HUDEP-2 (cell line): Measurements from ENCODE around the gene B3GALT4.
"Not testable (repeated sequence)": the region's sequence is repeated elsewhere in the genome, so short reads cannot be mapped to it uniquely, and the experiment has no call there.

ENCODE experiments used
- DNase-seq, 76 experiments: peaks; one replicate each; lab custom pipeline; 2025; ENCODE audit not compliant: unreplicated experiment in 76 of 76; lab: John Stamatoyannopoulos, UW

The B3GALT4 gene, protein sequence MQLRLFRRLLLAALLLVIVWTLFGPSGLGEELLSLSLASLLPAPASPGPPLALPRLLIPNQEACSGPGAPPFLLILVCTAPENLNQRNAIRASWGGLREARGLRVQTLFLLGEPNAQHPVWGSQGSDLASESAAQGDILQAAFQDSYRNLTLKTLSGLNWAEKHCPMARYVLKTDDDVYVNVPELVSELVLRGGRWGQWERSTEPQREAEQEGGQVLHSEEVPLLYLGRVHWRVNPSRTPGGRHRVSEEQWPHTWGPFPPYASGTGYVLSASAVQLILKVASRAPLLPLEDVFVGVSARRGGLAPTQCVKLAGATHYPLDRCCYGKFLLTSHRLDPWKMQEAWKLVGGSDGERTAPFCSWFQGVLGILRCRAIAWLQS

DNA sequence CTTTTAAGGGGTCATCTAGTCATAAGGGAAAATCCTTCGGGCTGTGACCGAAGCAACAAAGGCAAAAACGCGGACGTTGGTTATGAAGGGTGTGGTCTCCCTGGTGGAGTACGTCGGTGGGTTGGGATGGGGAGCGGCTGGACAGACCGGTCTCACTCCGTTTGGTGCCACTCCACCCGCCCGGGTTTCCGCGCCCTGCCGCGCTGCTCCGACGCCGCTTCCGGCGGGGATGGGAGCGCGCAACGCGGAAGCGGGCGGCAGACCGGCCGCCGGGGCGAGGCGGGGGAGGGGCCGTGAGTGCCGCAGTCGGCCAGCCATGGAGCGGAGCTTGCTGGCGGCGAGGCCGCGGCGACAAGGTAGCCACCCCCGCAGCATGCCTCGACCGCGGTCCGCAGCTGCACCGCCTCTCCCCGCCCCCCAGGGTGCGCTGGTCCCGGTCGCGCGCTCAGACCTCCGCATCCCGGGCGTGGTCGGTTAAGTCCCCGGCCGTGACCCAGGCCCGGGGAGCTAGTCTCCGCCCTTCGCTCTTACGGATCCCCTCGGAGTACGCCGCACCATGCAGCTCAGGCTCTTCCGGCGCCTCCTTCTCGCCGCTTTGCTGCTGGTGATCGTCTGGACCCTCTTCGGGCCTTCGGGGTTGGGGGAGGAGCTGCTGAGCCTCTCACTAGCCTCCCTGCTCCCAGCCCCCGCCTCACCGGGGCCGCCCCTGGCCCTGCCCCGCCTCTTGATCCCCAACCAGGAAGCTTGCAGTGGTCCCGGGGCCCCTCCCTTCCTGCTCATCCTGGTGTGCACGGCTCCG lies at the start of gene B3GALT4:
TSS of gene B3GALT4 (plus strand) at position 260 of the 799 bp plus-strand sequence. CDS start at position 557, 297 bp downstream.
- peak in 73 of 76 experiments; percentile 34 to 96 (median 78) for DNase-seq

DNA sequence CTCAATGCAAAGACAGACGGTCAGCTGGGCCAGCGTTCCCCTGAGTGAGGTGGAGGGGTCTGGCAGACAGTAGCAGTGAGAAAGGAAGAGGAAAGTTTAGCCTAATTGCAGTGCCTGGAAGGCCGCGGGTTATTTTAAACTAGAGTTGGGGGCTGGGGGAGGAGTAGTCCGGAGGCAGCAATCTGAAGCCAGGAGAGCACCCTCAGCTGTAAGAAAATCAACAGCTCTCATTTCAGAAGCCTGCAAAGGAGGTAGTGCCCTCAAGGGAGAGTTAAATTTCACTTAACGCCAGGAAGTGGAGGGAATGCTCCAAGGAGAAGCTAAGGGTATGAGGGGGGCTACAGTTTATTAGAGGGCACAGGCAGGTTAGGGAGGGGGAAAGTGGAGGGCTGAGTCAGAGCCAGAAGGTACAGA lies 41.7 kb upstream of the B3GALT4 start:
- DNase-seq, result no peak

DNA sequence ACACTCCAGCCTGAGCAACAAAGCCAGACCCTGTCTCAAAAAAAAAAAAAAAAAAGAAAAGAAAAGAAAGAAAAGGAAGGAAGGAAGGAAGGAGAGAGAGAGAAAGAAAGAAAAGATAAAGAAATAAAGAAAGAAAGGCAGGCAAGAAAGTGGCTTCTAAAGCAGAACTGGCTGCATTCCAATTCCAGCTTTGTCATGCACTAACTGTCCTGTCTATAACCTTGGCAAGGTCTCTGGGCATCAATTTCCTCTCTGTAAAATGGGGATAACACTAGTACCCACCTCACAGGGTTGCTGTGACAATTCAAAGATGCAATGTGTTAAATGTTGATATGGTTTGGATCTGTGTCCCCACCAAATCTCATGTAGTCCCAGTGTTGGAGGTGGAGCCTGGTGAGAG lies 40.6 kb upstream of the B3GALT4 start:
- DNase-seq, result no peak

DNA sequence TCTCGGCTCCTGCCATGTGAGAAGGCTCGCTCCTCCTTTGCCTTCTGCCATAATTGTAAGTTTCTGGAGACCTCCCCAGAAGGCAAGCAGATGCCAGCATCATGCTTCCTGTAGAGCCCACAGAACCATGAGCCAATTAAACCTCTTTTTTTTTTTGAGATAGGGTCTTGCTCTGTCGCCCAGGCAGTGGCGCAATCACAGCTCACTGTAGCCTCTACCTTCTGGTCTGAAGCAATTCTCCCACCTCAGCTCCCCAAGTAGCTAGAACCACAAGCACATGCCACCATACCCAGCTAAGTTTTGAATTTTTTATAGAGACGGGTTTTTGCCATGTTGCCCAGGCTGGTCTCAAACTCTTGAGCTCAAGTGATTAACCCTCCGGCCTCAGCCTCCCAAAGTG lies 40.1 kb upstream of the B3GALT4 start:
- no peak for DNase-seq

DNA sequence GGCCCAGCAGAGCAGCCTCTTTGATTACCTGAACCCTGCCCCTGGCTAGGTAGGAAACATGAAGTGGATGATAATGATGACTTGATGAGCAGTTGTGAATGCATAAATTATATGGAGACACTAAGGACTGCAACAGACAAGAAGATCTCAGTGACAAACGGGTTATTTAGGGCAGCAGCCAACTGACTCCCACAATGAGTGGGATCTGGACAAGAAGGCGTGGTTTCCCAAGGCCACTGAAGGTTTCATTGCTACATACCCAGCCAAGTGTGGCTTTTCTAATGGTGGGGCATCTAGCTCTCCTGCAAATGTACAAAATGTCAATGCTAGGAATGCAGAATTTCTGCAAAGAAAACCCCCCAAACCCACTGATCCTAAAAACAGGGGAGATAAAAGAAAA lies 39.2 kb upstream of the B3GALT4 start:
- DNase-seq, result no peak

DNA sequence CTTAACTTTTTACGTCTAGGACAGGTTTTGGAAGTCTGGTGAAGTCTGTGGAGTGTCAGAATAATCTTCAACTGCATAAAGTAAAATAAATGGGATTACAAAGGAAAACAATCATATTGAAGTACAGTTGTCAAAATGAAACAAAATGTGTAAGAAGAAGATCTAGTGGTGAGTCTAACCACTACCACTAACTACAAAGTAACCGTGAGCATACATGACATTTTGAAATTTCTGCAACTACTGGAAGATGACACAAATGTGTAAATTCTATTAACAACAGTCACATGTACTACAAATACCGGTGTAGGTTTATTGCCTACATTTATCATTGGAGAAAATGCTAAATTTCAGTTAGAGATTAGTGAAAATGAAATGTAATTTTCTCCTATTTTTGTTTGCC lies 35.0 kb upstream of the B3GALT4 start:
- DNase-seq, result no peak

DNA sequence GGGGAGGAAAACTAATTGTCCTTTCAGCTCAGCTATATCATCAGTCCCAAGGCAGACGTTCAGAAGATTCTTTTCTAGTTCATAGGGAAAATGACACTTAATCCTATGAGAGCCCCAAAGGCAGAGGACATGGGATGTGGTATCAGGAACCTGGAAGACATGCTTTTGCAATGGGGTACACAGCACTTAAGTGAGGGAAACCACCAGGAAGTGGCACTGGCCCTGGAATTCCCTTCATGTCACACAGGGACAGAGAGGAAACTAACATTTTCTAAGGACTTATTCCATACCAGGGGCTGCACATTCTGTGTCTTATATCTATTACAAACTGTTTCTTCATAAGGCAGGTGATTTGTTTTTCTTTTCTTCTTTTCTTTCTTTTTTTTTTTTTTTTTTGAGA lies 33.4 kb upstream of the B3GALT4 start:
- DNase-seq, result no peak

DNA sequence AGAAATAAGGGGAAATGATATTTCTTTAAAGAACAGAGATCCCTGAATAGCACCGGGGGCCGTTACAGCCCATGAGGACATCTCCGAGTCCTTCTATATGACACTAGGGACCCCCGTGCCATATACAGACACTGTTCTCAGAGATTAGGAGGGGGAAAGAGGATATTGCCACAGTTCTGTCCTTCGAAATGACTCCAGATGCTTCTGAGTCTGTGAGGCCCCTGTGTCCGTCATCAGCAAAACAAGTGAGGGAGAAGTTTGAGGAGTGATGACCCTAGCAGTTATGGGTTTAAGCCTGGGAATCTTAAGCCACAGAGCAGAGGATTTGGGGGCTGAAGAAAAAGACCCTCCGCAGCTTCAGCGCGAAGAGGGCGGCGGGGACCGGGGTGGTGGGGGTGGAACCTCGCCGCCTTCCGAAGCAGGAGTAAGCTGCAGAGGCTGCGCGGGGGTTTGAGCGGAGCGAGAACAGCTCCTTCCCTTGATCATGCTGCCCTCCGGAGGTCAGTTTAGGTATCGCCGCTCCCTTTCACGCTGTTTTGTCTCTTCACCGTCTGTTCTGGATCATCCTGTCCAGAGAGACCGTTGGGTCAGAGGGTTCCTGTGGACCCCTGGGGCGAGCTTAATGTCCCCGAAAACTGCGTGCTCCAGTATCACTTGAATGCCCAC lies 28.8 kb upstream of the B3GALT4 start:
- peak in 74 of 76 experiments; percentile 14 to 94 (median 83) for DNase-seq

DNA sequence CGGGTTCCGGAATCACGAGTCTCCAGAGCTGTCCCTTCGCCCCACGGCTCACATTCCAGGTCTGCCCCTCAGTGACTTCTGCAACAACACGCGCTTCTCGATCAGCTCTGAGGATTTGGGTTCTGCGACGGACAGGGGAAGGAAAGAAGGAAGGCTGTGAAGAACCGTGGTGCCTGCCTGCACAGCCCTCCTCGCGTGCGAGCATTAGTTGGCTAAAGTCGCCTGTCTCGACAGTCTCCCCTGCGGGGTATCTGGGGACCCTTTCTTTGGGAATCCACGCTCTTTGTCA lies 28.3 kb upstream of the B3GALT4 start:
- peak in 14 of 76 experiments; percentile 36 to 68 (median 56) for DNase-seq

DNA sequence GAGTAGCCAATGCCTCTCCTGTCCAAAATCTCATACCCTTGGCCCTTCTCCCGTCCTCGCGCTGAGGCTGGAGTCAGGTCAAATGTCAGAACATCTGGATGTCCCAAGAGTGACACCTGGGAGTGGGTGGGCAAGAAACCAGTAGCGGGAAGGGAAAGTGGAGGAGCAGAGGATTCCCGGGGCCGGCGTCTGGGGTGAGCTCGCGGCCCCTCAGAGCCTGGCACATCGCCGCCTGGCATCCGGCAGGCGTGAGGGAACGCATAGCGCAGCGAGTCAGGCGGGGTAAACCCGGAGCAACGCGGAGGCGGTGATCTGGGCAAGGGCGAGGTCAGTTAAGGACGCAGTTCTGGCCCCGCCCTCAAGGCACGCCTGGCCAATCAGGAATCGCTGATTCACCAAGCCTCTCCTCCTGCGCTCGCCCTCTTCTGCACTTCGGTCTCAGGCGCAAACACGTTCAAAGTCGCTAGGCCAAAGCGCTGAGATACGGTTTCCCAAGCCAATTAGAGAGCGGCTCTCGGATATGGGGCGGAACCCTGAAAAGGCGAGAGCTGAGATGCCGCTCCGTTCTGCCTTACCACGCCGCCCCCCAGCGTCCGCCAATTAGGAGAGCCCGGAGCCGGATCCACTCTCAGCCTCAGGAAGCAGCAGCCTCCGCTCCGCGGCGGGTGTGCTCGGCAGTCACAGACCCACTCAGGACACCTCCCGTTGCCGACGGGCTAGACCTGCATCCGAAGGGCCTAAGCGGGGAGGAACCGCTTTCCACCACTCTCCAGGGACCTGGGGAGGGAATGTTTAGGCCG lies 27.8 kb upstream of the B3GALT4 start:
- peak; percentile 66 to 100 (median 99) for DNase-seq

DNA sequence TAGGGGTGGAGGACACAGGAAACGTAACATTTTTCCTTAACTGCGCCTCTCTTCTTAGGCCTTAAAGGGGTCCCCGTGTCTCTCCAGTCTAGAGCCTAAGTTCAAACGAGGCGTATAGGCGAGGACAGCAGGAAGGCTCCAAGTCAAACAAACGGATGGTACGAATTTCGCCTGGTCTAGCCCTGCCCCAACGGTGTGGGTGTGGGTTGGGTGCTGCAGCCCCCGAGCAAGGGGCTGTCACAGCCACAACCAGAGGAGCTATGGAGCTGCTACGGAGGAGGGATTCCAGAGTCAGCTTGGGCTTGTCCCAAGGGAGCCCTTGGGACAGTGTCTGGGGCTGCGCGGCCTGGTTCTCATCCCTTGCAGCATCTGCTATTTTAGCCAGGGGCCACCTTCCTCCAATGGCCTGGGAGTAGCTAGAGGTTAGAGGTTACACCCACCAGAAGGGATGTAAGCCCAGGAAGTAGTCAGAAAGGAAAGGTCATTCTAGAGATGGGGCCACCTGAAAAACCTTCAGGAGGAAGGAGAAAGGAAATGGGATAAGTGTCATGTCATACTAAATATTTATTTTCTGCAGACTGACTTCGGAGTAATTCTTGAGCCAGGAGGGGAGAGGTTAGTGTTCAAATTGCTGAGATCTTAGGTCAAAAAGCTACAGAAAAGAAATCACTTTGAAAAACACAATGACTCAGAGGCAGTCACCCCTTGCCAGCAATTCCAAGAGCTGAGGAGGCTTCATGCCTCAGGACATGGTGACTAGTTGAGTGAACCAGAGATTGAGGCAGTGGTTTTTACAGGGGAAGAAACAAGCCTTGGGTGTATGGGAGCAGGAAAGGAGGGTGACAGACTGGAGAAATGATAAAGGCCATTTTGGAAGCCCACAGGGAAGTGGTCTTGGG lies 26.9 kb upstream of the B3GALT4 start:
- DNase-seq, result peak in 3 of 76 experiments; percentile 10 to 44 (median 16)

DNA sequence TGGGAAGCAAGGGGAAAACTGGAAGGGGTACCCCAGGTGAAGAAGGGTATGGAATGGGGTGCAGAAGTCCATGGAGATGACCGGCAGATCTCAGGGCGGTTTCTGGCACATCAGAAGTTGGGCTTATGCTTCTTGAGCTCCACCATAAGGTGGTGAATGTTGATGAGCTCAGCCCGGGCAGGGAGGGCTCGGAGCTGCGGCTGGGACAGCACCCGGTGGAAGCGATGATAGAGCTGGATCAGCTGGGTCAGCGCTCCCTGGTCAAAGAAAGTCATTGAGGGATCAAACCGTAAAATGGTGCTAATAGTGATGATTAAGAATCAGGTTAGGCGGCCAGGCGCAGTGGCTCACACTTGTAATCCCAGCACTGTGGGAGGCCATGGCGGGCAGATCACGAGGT lies 26.2 kb upstream of the B3GALT4 start:
- no peak for DNase-seq

DNA sequence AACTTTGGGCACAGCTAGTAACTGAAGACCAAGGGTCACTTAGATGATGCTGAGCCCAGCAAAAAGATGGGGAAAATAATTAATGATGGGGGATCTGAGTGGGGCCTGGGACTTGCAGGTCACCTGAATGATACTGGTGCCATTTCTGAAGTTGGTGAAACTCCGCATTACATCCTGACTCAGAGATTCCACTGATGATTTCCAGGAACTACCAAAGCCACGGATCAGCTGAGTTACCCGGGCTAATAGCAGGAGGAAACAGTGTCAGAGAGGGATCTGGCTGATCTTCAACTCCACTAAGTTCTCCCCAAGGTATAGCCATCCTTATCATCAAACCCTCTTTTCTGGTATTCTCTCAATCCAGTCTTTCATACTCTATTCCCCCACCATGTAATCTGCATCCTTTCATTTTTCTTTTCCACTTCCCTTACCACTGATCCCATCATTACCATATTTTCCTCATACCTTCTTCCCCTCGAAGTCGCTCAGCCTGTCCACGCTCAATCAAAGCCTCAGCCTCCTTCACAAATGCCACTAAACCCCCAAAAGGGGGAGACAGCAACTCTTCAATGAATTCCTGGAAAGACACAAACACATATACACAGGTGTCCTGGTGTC lies 25.4 kb upstream of the B3GALT4 start:
- peak in 1 of 76 experiments; percentile 8 for DNase-seq

DNA sequence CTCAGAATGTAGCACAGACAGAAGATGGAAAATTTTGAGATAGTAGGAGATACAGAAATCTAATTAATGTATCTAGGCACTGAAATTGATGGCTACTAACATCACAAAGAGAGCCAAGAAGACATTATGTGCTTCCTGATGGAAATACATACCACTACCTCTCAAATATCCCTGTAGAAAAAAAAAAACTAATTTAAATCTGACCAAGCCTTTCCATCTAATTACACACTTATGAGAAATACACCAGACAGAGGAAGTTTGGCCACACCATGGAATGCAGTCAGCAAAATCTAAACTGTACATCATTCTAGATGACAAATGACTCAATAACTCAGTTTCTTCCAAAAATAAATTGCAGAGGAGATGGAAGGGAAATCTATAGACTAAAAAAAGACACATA lies 24.2 kb upstream of the B3GALT4 start:
- DNase-seq, result no peak

DNA sequence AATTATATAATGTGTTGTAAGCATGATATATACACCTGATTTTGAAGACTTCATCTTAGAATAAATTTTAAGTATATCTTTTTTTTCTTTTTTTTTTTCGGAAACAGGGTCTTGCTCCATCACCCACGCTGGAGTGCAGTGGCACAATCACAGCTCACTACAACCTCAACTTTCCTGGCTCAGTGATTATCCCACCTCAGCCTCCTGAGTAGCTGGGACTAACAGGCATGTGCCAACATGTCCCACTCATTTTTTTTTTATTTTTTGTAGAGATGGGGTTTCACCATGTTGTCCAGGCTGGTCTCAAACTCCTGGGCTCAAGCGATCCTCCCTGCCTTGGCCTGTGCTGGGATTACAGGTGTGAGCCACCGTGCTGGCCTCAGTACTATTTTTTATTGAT lies 22.3 kb upstream of the B3GALT4 start:
- DNase-seq, result no peak

DNA sequence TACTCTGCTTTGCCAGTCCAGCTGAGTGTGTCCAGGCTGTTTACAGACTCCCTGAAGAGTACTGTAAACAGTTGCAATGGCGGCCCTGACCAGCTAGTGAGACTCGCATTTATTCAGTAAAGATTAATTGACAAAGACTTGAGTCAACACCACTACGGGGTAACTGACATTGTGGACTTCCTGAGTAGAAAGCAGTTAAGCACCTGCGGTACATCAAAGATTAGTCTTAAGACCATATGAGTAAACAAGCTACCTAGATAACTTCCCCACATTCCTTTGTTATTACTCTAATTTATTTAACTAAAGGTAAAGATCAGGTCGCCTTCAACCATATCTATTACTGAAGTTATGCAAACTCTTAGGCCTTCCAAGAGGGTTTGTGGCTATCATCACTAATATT lies 17.9 kb upstream of the B3GALT4 start:
- DNase-seq, result no peak

DNA sequence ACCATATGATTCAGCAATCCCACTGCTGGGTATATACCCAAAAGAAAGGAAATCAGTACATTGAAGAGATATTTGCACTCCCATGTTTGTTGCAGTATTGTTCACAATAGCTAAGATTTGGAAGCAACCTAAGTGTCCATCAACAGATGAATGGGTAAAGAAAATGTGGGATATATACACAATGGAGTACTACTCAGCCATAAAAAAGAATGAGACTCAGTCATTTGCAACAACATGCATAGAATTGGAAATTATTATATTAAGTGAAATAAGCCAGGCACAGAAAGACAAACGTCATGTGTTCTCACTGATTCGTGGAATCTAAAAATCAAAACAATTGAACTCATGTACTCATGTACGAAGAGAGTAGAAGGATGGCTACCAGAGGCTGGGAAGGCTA lies 14.4 kb upstream of the B3GALT4 start:
- not testable (repeated sequence) for DNase-seq

DNA sequence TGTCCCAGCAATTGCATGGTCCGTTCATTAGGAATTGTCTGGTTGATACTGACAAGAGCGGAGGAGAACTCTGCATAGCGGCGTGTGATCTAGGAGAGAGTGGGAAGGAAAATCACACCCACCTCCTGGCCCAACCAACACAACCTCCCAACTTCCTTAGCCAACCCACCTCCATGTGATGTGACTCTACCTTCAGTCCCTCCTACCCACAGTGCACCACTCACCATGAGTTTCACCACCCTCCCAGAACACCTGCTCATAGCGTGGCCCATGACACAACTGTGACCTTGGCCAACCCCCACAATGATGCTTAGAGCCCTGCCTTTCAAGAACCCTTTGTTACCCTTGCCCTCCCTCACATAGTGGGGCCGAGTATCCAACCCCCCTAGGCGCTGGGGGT lies 12.9 kb upstream of the B3GALT4 start:
- no peak for DNase-seq

DNA sequence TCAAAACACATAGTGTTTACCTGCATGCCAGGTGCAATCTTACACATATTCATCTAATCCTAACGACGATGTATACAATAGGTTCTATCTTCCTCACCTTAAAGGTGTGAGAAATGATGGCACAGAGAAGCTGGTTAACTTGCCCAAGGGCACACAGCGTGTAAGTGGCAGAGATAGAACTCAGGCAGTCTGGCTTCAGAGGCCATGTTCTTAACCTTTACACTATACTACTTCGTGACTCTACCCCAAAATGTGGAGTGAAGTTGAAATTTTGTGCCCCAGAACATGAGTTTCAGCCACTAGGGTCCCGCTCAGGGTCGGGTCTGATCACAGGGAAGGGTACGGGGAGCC lies 5.8 kb upstream of the B3GALT4 start:
- peak in 12 of 76 experiments; percentile 28 to 95 (median 50) for DNase-seq
